ENCODE data around the gene ERG.

ERG gene

GRCh38 chr21:38441153-38441552 is 57.1 kb downstream of the ERG start:
- TF ChIP-seq CTCF (IDR thresholded peaks at IDR 0.05; ENCODE audit: insufficient read depth, missing control alignments): no peak
- DNase-seq (ENCODE audit: insufficient read length, low spot score) (no peak), FAIRE-seq (no peak)

GRCh38 chr21:38440746-38441145 is 57.5 kb downstream of the ERG start:
- no peak for TF ChIP-seq CTCF (IDR thresholded peaks at IDR 0.05; ENCODE audit: insufficient read depth, missing control alignments)
- FAIRE-seq (no peak), DNase-seq (ENCODE audit: insufficient read length, low spot score) (no peak)

- DNase-seq (ENCODE audit: insufficient read length, low spot score) (no peak), FAIRE-seq (no peak)
- TF ChIP-seq CTCF (IDR thresholded peaks at IDR 0.05; ENCODE audit: insufficient read depth, missing control alignments): no peak
Measured at GRCh38 chr21:38439957-38440356, 58.3 kb downstream of the ERG start.

- FAIRE-seq (no peak), DNase-seq (ENCODE audit: insufficient read length, low spot score) (no peak)
- no peak for TF ChIP-seq CTCF (IDR thresholded peaks at IDR 0.05; ENCODE audit: insufficient read depth, missing control alignments)
Measured at GRCh38 chr21:38439426-38439825, 58.9 kb downstream of the ERG start.

GRCh38 chr21:38438462-38438893 is 59.8 kb downstream of the ERG start:
- no peak for TF ChIP-seq CTCF (IDR thresholded peaks at IDR 0.05; ENCODE audit: insufficient read depth, missing control alignments)
- DNase-seq (ENCODE audit: insufficient read length, low spot score) (no peak), FAIRE-seq (no peak)

GRCh38 chr21:38436341-38436740 is 61.9 kb downstream of the ERG start:
- FAIRE-seq (no peak), DNase-seq (ENCODE audit: insufficient read length, low spot score) (no peak)
- TF ChIP-seq CTCF (IDR thresholded peaks at IDR 0.05; ENCODE audit: insufficient read depth, missing control alignments): no peak

- DNase-seq (ENCODE audit: insufficient read length, low spot score): no peak
- FAIRE-seq: no peak
- no peak for TF ChIP-seq CTCF (IDR thresholded peaks at IDR 0.05; ENCODE audit: insufficient read depth, missing control alignments)
Measured at GRCh38 chr21:38434913-38435533, 63.3 kb downstream of the ERG start.

All from D721Med (cell line).